IMR-90 (cell line): ENCODE results near the gene APOL2. TPM values are rescaled to one million over a fixed set of nuclear protein-coding genes. Genes with fewer than 3 reads are reported as not detected.
"Not testable (repeated sequence)": the region's sequence is repeated elsewhere in the genome, so short reads cannot be mapped to it uniquely, and the experiment has no call there.

ENCODE experiments used
- ATAC-seq: fragments of 200-7000 bp; cut with Tn5 transposase; 2 replicates; pipeline ENCODE4 v1.9.1; 2020; ENCODE audit warnings: low read depth, mild to moderate bottlenecking, moderate library complexity
- BruUV-seq: library from RNA; stranded (reverse); fragments of 400-500 nt; replicated peaks from 2 replicates; lab custom pipeline; 2021; lab: Mats Ljungman, UMichigan
- CTCF ChIA-PET: fragments of 300-600 bp; formaldehyde crosslinking; extraction: SDS; loops from one replicate; lab custom pipeline; 2021; ENCODE audit warnings: antibody characterized with exemption; lab: Yijun Ruan, JAX
- POLR2A ChIA-PET: fragments of 300-600 bp; sonication (Branson Sonifier 250); formaldehyde crosslinking; loops from one replicate; lab custom pipeline; 2022; ENCODE audit warnings: antibody characterized with exemption; ENCODE audit not compliant: unreplicated experiment; lab: Charles Lee
- DNase-seq: peaks from one replicate; pipeline ENCODE4 v3.0.0; 2013
- H2AFZ ChIP-seq: replicated peaks from 2 replicates; pipeline ENCODE3; 2013; ENCODE audit warnings: low read length, mild to moderate bottlenecking; ENCODE audit not compliant: poor library complexity
- H2AK5ac ChIP-seq: 2 replicates; pipeline ENCODE4 v1.6.1; 2013; ENCODE audit warnings: low read depth, low read length, inconsistent platforms
- H2AK9ac ChIP-seq: replicated peaks from 2 replicates; pipeline ENCODE3; 2013; ENCODE audit warnings: mild to moderate bottlenecking, low read depth, low read length, moderate library complexity; ENCODE audit not compliant: poor library complexity
- H2BK120ac ChIP-seq: 2 replicates; pipeline ENCODE4 v1.6.1; 2013; ENCODE audit warnings: low read depth, low read length, inconsistent platforms
- H2BK15ac ChIP-seq: 3 replicates; pipeline ENCODE4 v1.6.1; 2013; ENCODE audit warnings: low read depth, low read length, inconsistent platforms
- H2BK20ac ChIP-seq: 2 replicates; pipeline ENCODE4 v1.6.1; 2013; ENCODE audit warnings: low read depth, mild to moderate bottlenecking, inconsistent platforms, low read length, moderate library complexity
- H2BK5ac ChIP-seq: 2 replicates; pipeline ENCODE4 v1.6.1; 2013; ENCODE audit warnings: mild to moderate bottlenecking, low read depth, low read length, inconsistent platforms; ENCODE audit not compliant: poor library complexity, severe bottlenecking
- H3K14ac ChIP-seq: replicated peaks from 2 replicates; pipeline ENCODE4 v1.6.1; 2013; ENCODE audit warnings: low read depth, low read length, inconsistent platforms
- H3K18ac ChIP-seq: 2 replicates; pipeline ENCODE4 v1.6.1; 2013; ENCODE audit warnings: low read depth, low read length, control low read depth
- H3K23ac ChIP-seq: 2 replicates; pipeline ENCODE4 v1.6.1; 2013; ENCODE audit warnings: low read depth, low read length, inconsistent platforms
- H3K27ac ChIP-seq: 2 replicates; pipeline ENCODE4 v1.5.1; 2013; ENCODE audit warnings: mild to moderate bottlenecking, control low read depth, low read length; ENCODE audit not compliant: insufficient read depth
- H3K27me3 ChIP-seq: 2 replicates; pipeline ENCODE4 v1.6.1; 2013; ENCODE audit warnings: low read length; ENCODE audit not compliant: control insufficient read depth, insufficient read depth
- H3K36me3 ChIP-seq: 2 replicates; pipeline ENCODE4 v1.6.1; 2013; ENCODE audit warnings: low read length, mixed read lengths; ENCODE audit not compliant: control insufficient read depth, insufficient read depth
- H3K4ac ChIP-seq: 2 replicates; pipeline ENCODE4 v1.6.1; 2013; ENCODE audit warnings: low read depth, low read length, inconsistent platforms
- H3K4me1 ChIP-seq: 2 replicates; pipeline ENCODE4 v1.6.1; 2013; ENCODE audit warnings: low read length, mixed read lengths; ENCODE audit not compliant: control insufficient read depth, insufficient read depth
- H3K4me2 ChIP-seq: 2 replicates; pipeline ENCODE4 v1.6.1; 2013; ENCODE audit warnings: low read depth, mild to moderate bottlenecking, control low read depth, low read length, moderate library complexity
- H3K4me3 ChIP-seq: 2 replicates; pipeline ENCODE4 v1.5.1; 2013; ENCODE audit warnings: low read depth, mild to moderate bottlenecking, control low read depth, low read length, moderate library complexity; ENCODE audit not compliant: insufficient read depth
- H3K56ac ChIP-seq: 2 replicates; pipeline ENCODE4 v1.6.1; 2013; ENCODE audit warnings: low read length, inconsistent platforms; ENCODE audit not compliant: insufficient read depth; ENCODE audit errors: extremely low read depth
- H3K79me1 ChIP-seq, 2 experiments: 2 replicates each; pipeline ENCODE4 v1.6.1; 2013; ENCODE audit warnings: low read length in 2 of 2, inconsistent platforms in 1 of 2, low read depth in 1 of 2
- H3K9ac ChIP-seq: 2 replicates; pipeline ENCODE4 v1.6.1; 2013; ENCODE audit warnings: low read depth, low read length, control low read depth
- H3K9me1 ChIP-seq: 2 replicates; pipeline ENCODE4 v1.6.1; 2013; ENCODE audit warnings: low read length, inconsistent platforms; ENCODE audit not compliant: insufficient read depth
- H3K9me3 ChIP-seq: 2 replicates; pipeline ENCODE4 v1.6.1; 2013; ENCODE audit warnings: low read length; ENCODE audit not compliant: control insufficient read depth, insufficient read depth
- H4K20me1 ChIP-seq: 2 replicates; pipeline ENCODE4 v1.6.1; 2013; ENCODE audit warnings: low read length, inconsistent platforms; ENCODE audit not compliant: insufficient read depth
- H4K5ac ChIP-seq: 2 replicates; pipeline ENCODE4 v1.6.1; 2013; ENCODE audit warnings: mild to moderate bottlenecking, low read depth, low read length, control low read depth
- H4K8ac ChIP-seq, 2 experiments: 2 replicates each; pipeline ENCODE4 v1.6.1; 2013; ENCODE audit warnings: low read depth in 2 of 2, low read length in 2 of 2, control low read depth in 1 of 2, inconsistent platforms in 1 of 2
- H4K91ac ChIP-seq: 2 replicates; pipeline ENCODE4 v1.6.1; 2013; ENCODE audit warnings: low read depth, low read length, inconsistent platforms; ENCODE audit not compliant: insufficient read depth
- FOS ChIP-seq: fragments of 150-350 bp; IDR thresholded peaks from 2 replicates; pipeline ENCODE4 v1.6.1; 2016; ENCODE audit warnings: low read depth, low read length
- POLR2A ChIP-seq: IDR thresholded peaks from 2 replicates; pipeline ENCODE4 v1.6.1; 2012; ENCODE audit warnings: mild to moderate bottlenecking, low read depth, low read length
- WGBS, 2 experiments: methylation state at CpG; one replicate each; pipeline versions ENCODE4 v1.1.5 to v1.1.7; 2013; ENCODE audit warnings: missing lambda C conversion rate in 2 of 2; ENCODE audit not compliant: insufficient read length in 1 of 2; ENCODE audit errors: extremely low coverage in 2 of 2; 5-methylcytosine and 5-hydroxymethylcytosine counted together
- dilution Hi-C: fragments of 300-500 bp; cut with HindIII; formaldehyde crosslinking; loops from one replicate; pipeline ENCODE4 v1.14.3; 2018; ENCODE audit warnings: low sequenced_read_pairs; ENCODE audit not compliant: unreplicated experiment
- in situ Hi-C: fragments of 300-500 bp; cut with MboI; formaldehyde crosslinking; loops from 3 replicates; pipeline ENCODE4 v1.14.3; 2019; ENCODE audit warnings: low sequenced_read_pairs, inconsistent platforms, mixed read lengths
- intact Hi-C: fragments of 100-400 bp; cut with micrococcal nuclease; formaldehyde crosslinking; loops from 2 replicates; pipeline ENCODE4 v1.10.0; 2022
- polyA plus RNA-seq, 3 experiments: library from polyadenylated mRNA; depleted of rRNA; stranded (reverse); fragments of >200 nt; gene quantifications; 2 replicates each; pipeline ENCODE4 v1.2.3, GENCODE V29; 2012; ENCODE audit warnings: low replicate concordance in 1 of 3
- total RNA-seq: library from RNA; depleted of rRNA; stranded (reverse); fragments of >200 nt; gene quantifications from 2 replicates; pipeline ENCODE4 v1.2.3, GENCODE V29; 2012

APOL2 gene
- total and polyA plus RNA-seq, 2 of the 4 experiments (the other 2 are of a cell fraction) = 13.1 to 57.5 TPM

- ChIA-PET POLR2A (no interaction called here), CTCF (no interaction called here)
- Histone ChIP-seq H3K9ac (no peak overlapping the region), H2BK5ac (no peak overlapping the region), H4K5ac (no peak overlapping the region), H2AK9ac (no peak overlapping the region), H3K4me1 (peaks cover 7% of the 10 kb centered on the region; the same call in 1 of the 2 replicates), H3K18ac (no peak overlapping the region), H3K79me1 (no peaks in the 10 kb centered on the region), H3K27ac (no peak overlapping the region), H3K9me3 (no peaks in the 10 kb centered on the region), H4K91ac (no peak overlapping the region), H3K36me3 (no peaks in the 10 kb centered on the region), H2AK5ac (no peak overlapping the region), H3K4ac (no peak overlapping the region), H2BK120ac (no peak overlapping the region), H3K4me2 (no peak overlapping the region), H4K8ac (no peak overlapping the region), H3K56ac (no peak overlapping the region), H3K27me3 (no peaks in the 10 kb centered on the region), H2AFZ (no peak overlapping the region), H4K20me1 (no peaks in the 10 kb centered on the region), H2BK20ac (no peak overlapping the region), H2BK15ac (no peak overlapping the region), H3K9me1 (peaks cover 3% of the 10 kb centered on the region; the same call in 1 of the 2 replicates), H3K4me3 (no peak overlapping the region), H3K14ac (no peak overlapping the region), H3K23ac (no peak overlapping the region)
- TF ChIP-seq POLR2A (no peak), FOS (0 out of 2 replicates have a peak, but pooled peaks have one; percentile 26)
- BruUV-seq = no TSS peak
- DNase-seq (peak; percentile 55), ATAC-seq (peak; percentile 64)
- WGBS, 2 experiments = 55% methylated on average over 2 of the region's 3 CpGs; no CpG with 5 or more reads in 1 of the 2 experiments
- intact Hi-C loops = loop anchor here (1.0 kb wide), 1 partner anchor 13 kb away; no protein-coding TSS in a partner anchor
- in situ Hi-C loops = no loop called here
- dilution Hi-C loops = no loop called here
These were observed 17.2 kb upstream of the APOL2 start for GRCh38 chr22:36256478-36256877.

GRCh38 chr22:36255572-36255971, 16.2 kb upstream of the APOL2 start:
- BruUV-seq, H3K27ac ChIP-seq, H2AFZ ChIP-seq, POLR2A ChIA-PET, H3K36me3 ChIP-seq, H3K4me1 ChIP-seq, H4K20me1 ChIP-seq, in situ Hi-C loops, H2AK5ac ChIP-seq, H2BK120ac ChIP-seq, CTCF ChIA-PET, H3K14ac ChIP-seq, H2AK9ac ChIP-seq, H3K23ac ChIP-seq, H3K9me1 ChIP-seq, H3K4ac ChIP-seq, H4K5ac ChIP-seq, H3K9me3 ChIP-seq, H3K9ac ChIP-seq, H2BK5ac ChIP-seq, intact Hi-C loops, H3K4me3 ChIP-seq, H3K18ac ChIP-seq, H4K8ac ChIP-seq, H3K4me2 ChIP-seq, H4K91ac ChIP-seq, ATAC-seq, H2BK20ac ChIP-seq, H3K79me1 ChIP-seq, DNase-seq, H2BK15ac ChIP-seq, dilution Hi-C loops, H3K27me3 ChIP-seq, H3K56ac ChIP-seq: not testable (repeated sequence)
- no CpG with 5 or more reads among the region's 5 CpGs for WGBS, 2 experiments
